BJ (cell line): Measurements from ENCODE around the gene FDXR. TPM values are rescaled to one million over a fixed set of nuclear protein-coding genes. Genes with fewer than 3 reads are reported as not detected.

Experiments used
- CTCF ChIA-PET: fragments of 350-600 bp; formaldehyde crosslinking; extraction: SDS; loops from one replicate; lab custom pipeline; 2021; ENCODE audit warnings: antibody characterized with exemption, inconsistent platforms; lab: Yijun Ruan, JAX
- POLR2A ChIA-PET: fragments of 300-600 bp; sonication (Branson Sonifier 250); formaldehyde crosslinking; extraction: SDS; loops from one replicate; lab custom pipeline; 2021; ENCODE audit warnings: antibody characterized with exemption; lab: Charles Lee
- DNase-seq: peaks from one replicate; pipeline ENCODE4 v3.0.0-alpha.2; 2011; ENCODE audit warnings: low read depth
- H3K27me3 ChIP-seq: 2 replicates; pipeline ENCODE4 v1.6.0; 2011; ENCODE audit warnings: low read length; ENCODE audit not compliant: control insufficient read depth, insufficient read depth
- H3K36me3 ChIP-seq: 2 replicates; pipeline ENCODE4 v1.5.1; 2011; ENCODE audit warnings: low read length; ENCODE audit not compliant: control insufficient read depth, insufficient read depth
- H3K4me3 ChIP-seq: 2 replicates; pipeline ENCODE4 v1.5.1; 2011; ENCODE audit warnings: low read depth, mild to moderate bottlenecking, control low read depth, low read length
- CTCF ChIP-seq: IDR thresholded peaks from 2 replicates; pipeline ENCODE4 v1.5.1; 2011; ENCODE audit warnings: low read depth, mild to moderate bottlenecking, control low read depth, inconsistent platforms, low read length, moderate library complexity; ENCODE audit not compliant: insufficient read depth
- polyA minus RNA-seq: library from RNA; depleted of rRNA, polyadenylated mRNA; stranded (reverse); fragments of >200 nt; gene quantifications from 2 replicates; pipeline ENCODE4 v1.2.3, GENCODE V29; 2011; rRNA and poly(A)+ RNA removed
- polyA plus RNA-seq: library from polyadenylated mRNA; depleted of rRNA; stranded (reverse); fragments of >200 nt; gene quantifications from 2 replicates; pipeline ENCODE4 v1.2.3, GENCODE V29; 2011; rRNA removed

The FDXR gene
- polyA plus RNA-seq (20.2 and 38.0 TPM in 2 replicates), polyA minus RNA-seq (7.9 and 11.3 TPM in 2 replicates)

- no peak for TF ChIP-seq CTCF
- no peak for DNase-seq
- CTCF ChIA-PET: interaction anchor here (0.9 to 17.3 kb wide), 9 partner anchors 10 to 242 kb away, joined by 3 to 297 read pairs (median 3); no protein-coding TSS in a partner anchor
Observed at GRCh38 chr17:74872313-74873036, at the start of gene FDXR. FDXR (minus strand) TSS chr17:74872994; CDS start chr17:74872944, 50 bp downstream.

GRCh38 chr17:74922172-74922571 is 49.4 kb upstream of the FDXR start:
- TF ChIP-seq CTCF: no peak
- ChIA-PET POLR2A (no interaction called here), CTCF (interaction anchor here (7.5 kb wide), 1 partner anchor 35 kb away, joined by 48 read pairs; no protein-coding TSS in a partner anchor)
- Histone ChIP-seq H3K27me3 (peaks cover 37% of the 10 kb centered on the region), H3K4me3 (no peak overlapping the region), H3K36me3 (no peaks in the 10 kb centered on the region)
- no peak for DNase-seq

More at GRCh38 chr17:74872313-74873036, at the start of gene FDXR:
- POLR2A ChIA-PET: interaction anchor here (0.7 kb wide), 1 partner anchor 77 kb away, joined by 3 read pairs; no protein-coding TSS in a partner anchor
- peak within 1 kb of the TSS; percentile 83 for H3K4me3 ChIP-seq
- H3K27me3 ChIP-seq: no peaks in the 10 kb centered on the region
- H3K36me3 ChIP-seq: peaks cover 5% of the 10 kb centered on the region

- Histone ChIP-seq H3K27me3 (peaks cover 37% of the 10 kb centered on the region), H3K4me3 (no peak overlapping the region), H3K36me3 (no peaks in the 10 kb centered on the region)
- DNase-seq: no peak
- POLR2A ChIA-PET: no interaction called here
- CTCF ChIA-PET: interaction anchor here (7.5 kb wide), 1 partner anchor 35 kb away, joined by 48 read pairs; no protein-coding TSS in a partner anchor
- no peak for TF ChIP-seq CTCF
Observed at GRCh38 chr17:74921769-74922168, 49.0 kb upstream of the FDXR start.

- no peak for TF ChIP-seq CTCF
- peaks cover 37% of the 10 kb centered on the region for H3K27me3 ChIP-seq
- no peak for DNase-seq
- no peak overlapping the region for H3K4me3 ChIP-seq
- no peaks in the 10 kb centered on the region for H3K36me3 ChIP-seq
- ChIA-PET CTCF (interaction anchor here (7.5 kb wide), 1 partner anchor 36 kb away, joined by 48 read pairs; no protein-coding TSS in a partner anchor), POLR2A (no interaction called here)
Observed at GRCh38 chr17:74921026-74921681, 48.4 kb upstream of the FDXR start.

GRCh38 chr17:74920642-74921025 is 47.8 kb upstream of the FDXR start:
- ChIA-PET POLR2A (no interaction called here), CTCF (interaction anchor here (1.4 to 7.5 kb wide), 3 partner anchors 13 to 41 kb away, joined by 4 to 48 read pairs (median 11); no protein-coding TSS in a partner anchor)
- Histone ChIP-seq H3K27me3 (peaks cover 33% of the 10 kb centered on the region), H3K4me3 (no peak overlapping the region), H3K36me3 (no peaks in the 10 kb centered on the region)
- no peak for DNase-seq
- no peak for TF ChIP-seq CTCF
